Peyer's patch (tissue), 4 donors: ENCODE results near the gene CARNS1. TPM values are rescaled to one million over a fixed set of nuclear protein-coding genes. Genes with fewer than 3 reads are reported as not detected.
"Not testable (repeated sequence)": the region's sequence is repeated elsewhere in the genome, so short reads cannot be mapped to it uniquely, and the experiment has no call there.

ENCODE experiments used
- DNase-seq, 3 donors: peaks; one replicate each; pipeline ENCODE4 v3.0.0-alpha.2; 2017 to 2019
- H3K27ac ChIP-seq, 4 donors: fragments of 200-600 bp; sonication (generic); one replicate each; pipeline ENCODE4 v1.5.1; 2016 to 2019
- H3K27me3 ChIP-seq, 2 donors: fragments of 200-600 bp; sonication (generic); one replicate each; pipeline ENCODE4 v1.5.1; 2019
- H3K36me3 ChIP-seq, 3 donors: fragments of 200-600 bp; sonication (generic); one replicate each; pipeline ENCODE4 v1.5.1; 2016 to 2019
- H3K4me1 ChIP-seq, 4 donors: fragments of 200-600 bp; sonication (generic); one replicate each; pipeline ENCODE4 v1.5.1; 2016 to 2019
- H3K4me3 ChIP-seq, 4 donors: fragments of 200-600 bp; sonication (generic); 1 replicate in 3 of 4; 2 replicates in 1 of 4; pipeline ENCODE4 v1.5.1; 2016 to 2019; ENCODE audit warnings: mild to moderate bottlenecking in 1 of 4
- H3K9me3 ChIP-seq, 4 donors: fragments of 200-600 bp; sonication (generic); one replicate each; pipeline ENCODE4 v1.5.1; 2016 to 2019; ENCODE audit warnings: mild to moderate bottlenecking in 1 of 4
- POLR2A ChIP-seq, 2 donors: fragments of 450-650 bp; IDR thresholded peaks; one replicate each; pipeline ENCODE4 v1.5.1; 2017; ENCODE audit warnings: antibody characterized with exemption in 2 of 2, mild to moderate bottlenecking in 2 of 2, moderate library complexity in 2 of 2
- total RNA-seq, 4 donors: library from RNA; depleted of rRNA; stranded (reverse); fragments of >200 nt; gene quantifications; one replicate each; pipeline ENCODE4 v1.1.0, GENCODE V29; 2016
- TF ChIP-seq, protein P1 (sequence below), 6 experiments: fragments of 450-650 bp in 4 of 6; fragments of 200-600 bp in 2 of 6; sonication (generic) in 1 of 6; IDR thresholded peaks; one replicate each; pipeline ENCODE4 v1.5.1; 2017 to 2019; ENCODE audit warnings: antibody characterized with exemption in 6 of 6, mild to moderate bottlenecking in 3 of 6, moderate library complexity in 1 of 6

The CARNS1 gene
- total RNA-seq, 4 donors from 2014 or later: 0.54 to 1.2 (median 0.83) TPM; not detected in 1

- Histone ChIP-seq H3K9me3 (no peaks in the 10 kb centered on the region), H3K27me3 (no peaks in the 10 kb centered on the region), H3K36me3 (no peaks in the 10 kb centered on the region), H3K27ac (peak overlapping the region in 3 of 4 donors; percentile 94 to 98 (median 96)), H3K4me3 (peak overlapping the region; percentile 51 to 96 (median 76)), H3K4me1 (peaks cover 0 to 34% (median 22%) of the 10 kb centered on the region in 4 donors)
- TF ChIP-seq, protein P1, sequence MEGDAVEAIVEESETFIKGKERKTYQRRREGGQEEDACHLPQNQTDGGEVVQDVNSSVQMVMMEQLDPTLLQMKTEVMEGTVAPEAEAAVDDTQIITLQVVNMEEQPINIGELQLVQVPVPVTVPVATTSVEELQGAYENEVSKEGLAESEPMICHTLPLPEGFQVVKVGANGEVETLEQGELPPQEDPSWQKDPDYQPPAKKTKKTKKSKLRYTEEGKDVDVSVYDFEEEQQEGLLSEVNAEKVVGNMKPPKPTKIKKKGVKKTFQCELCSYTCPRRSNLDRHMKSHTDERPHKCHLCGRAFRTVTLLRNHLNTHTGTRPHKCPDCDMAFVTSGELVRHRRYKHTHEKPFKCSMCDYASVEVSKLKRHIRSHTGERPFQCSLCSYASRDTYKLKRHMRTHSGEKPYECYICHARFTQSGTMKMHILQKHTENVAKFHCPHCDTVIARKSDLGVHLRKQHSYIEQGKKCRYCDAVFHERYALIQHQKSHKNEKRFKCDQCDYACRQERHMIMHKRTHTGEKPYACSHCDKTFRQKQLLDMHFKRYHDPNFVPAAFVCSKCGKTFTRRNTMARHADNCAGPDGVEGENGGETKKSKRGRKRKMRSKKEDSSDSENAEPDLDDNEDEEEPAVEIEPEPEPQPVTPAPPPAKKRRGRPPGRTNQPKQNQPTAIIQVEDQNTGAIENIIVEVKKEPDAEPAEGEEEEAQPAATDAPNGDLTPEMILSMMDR (IDR thresholded peaks at IDR 0.05): peak in 1 of 6 experiments; percentile 9
- TF ChIP-seq POLR2A (IDR thresholded peaks at IDR 0.05): no peak
- DNase-seq: no peak
Observed at GRCh38 chr11:67421430-67422031, 6.1 kb downstream of the CARNS1 start.

DNA sequence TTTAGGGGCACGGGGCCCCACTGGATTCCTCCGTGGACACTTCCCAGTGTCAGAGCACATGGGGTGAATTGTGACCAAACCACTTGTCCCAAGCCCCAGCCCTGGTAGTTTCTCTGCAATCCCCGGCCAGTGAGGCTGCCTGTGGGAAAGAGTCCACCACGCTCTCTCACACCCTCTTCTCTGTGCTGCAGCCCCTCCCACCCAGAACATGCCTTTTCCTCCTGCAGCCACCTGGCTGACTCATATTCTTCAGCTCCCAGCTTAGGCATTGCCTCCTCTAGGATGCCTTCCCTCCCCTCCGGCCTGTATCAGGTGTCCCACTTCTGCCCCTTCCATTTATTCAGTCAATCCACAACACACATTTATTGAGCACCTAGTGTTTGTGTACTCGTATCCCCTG, 7.4 kb downstream of the CARNS1 start:
- TF ChIP-seq, protein P1 (IDR thresholded peaks at IDR 0.05): no peak
- TF ChIP-seq POLR2A (IDR thresholded peaks at IDR 0.05): no peak
- Histone ChIP-seq H3K4me3 (no peak overlapping the region), H3K4me1 (peaks cover 0 to 30% (median 21%) of the 10 kb centered on the region in 4 donors), H3K36me3 (no peaks in the 10 kb centered on the region), H3K27me3 (no peaks in the 10 kb centered on the region), H3K27ac (no peak overlapping the region), H3K9me3 (no peaks in the 10 kb centered on the region)
- no peak for DNase-seq

- no peak for DNase-seq
- H3K36me3 ChIP-seq: no peaks in the 10 kb centered on the region
- H3K9me3 ChIP-seq: no peaks in the 10 kb centered on the region
- TF ChIP-seq POLR2A (IDR thresholded peaks at IDR 0.05): no peak
- TF ChIP-seq, protein P1 (IDR thresholded peaks at IDR 0.05): no peak
- H3K27me3 ChIP-seq: no peaks in the 10 kb centered on the region
- no peak overlapping the region for H3K4me3 ChIP-seq
- no peak overlapping the region for H3K27ac ChIP-seq
- H3K4me1 ChIP-seq: peaks cover 0 to 29% (median 19%) of the 10 kb centered on the region in 4 donors
Observed at GRCh38 chr11:67423466-67423865, 8.0 kb downstream of the CARNS1 start.

DNA sequence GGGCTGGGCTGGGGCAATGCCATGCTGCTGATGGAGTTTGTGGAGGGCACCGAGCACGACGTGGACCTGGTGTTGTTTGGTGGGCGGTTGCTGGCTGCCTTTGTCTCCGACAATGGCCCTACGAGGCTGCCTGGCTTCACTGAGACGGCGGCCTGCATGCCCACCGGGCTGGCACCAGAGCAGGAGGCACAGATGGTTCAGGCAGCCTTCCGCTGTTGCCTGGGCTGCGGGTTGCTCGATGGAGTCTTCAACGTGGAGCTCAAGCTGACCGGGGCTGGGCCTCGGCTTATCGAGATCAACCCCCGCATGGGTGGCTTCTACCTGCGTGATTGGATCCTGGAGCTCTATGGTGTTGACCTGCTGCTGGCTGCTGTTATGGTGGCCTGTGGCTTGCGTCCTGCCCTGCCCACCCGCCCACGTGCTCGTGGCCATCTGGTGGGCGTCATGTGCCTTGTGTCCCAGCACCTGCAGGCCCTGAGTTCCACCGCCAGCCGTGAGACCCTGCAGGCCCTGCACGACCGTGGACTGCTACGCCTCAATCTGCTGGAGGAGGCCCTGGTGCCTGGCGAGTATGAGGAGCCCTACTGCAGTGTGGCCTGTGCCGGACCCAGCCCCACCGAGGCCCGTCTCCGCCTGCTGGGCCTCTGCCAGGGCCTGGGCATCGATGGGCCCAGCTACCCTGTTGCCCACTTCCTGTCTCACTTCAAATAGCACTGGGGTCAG, 8.6 kb downstream of the CARNS1 start:
- TF ChIP-seq, protein P1 (IDR thresholded peaks at IDR 0.05): no peak
- TF ChIP-seq POLR2A (IDR thresholded peaks at IDR 0.05): no peak
- Histone ChIP-seq H3K9me3 (no peaks in the 10 kb centered on the region), H3K27ac (no peak overlapping the region), H3K4me3 (no peak overlapping the region), H3K36me3 (no peaks in the 10 kb centered on the region), H3K27me3 (no peaks in the 10 kb centered on the region), H3K4me1 (peaks cover 0 to 26% (median 16%) of the 10 kb centered on the region in 4 donors)
- DNase-seq: no peak

- not testable (repeated sequence) for H3K27me3 ChIP-seq, H3K9me3 ChIP-seq, DNase-seq
- H3K4me1 ChIP-seq: peaks cover 0 to 17% (median 11%) of the 10 kb centered on the region in 4 donors
- peak overlapping the region; percentile 83 to 96 (median 93) for H3K4me3 ChIP-seq
- peak overlapping the region; percentile 90 to 97 (median 95) for H3K27ac ChIP-seq
- peaks cover 0 to 17% (median 0%) of the 10 kb centered on the region in 3 donors for H3K36me3 ChIP-seq
Observed at GRCh38 chr11:67427364-67427859, 11.9 kb downstream of the CARNS1 start.
